CD4-positive, alpha-beta T cell treated with Interleukin-17A for 4 hours (primary cell): ENCODE measurements around the gene RAB12.
"Not testable (repeated sequence)": the region's sequence is repeated elsewhere in the genome, so short reads cannot be mapped to it uniquely, and the experiment has no call there.

Experiments
- DNase-seq: peaks from one replicate; pipeline ENCODE4 v3.0.0-alpha.2; 2020; ENCODE audit warnings: mixed read lengths

The RAB12 gene

GRCh38 chr18:8614875-8615274 lies 5.6 kb downstream of the RAB12 start:
- DNase-seq, result no peak

- no peak for DNase-seq
Observed at GRCh38 chr18:8615397-8616027, 6.3 kb downstream of the RAB12 start.

DNA sequence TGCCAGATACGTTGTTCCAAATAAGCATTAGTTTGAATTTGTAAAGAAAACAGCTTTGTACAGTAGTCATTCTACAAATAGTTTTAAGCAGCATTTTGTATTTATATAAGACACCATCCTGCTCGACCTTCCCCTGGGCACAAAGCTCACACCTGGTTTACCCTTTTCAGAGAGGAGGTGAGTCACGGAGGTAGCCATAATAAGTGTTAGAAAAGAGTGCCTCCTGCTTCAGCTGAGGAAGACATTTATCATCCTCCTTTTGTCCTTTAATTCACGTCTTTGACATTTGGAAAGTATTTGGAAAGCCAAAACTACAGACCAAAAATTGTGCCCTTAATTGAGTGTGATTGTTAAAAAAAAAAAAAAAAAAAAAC lies 6.8 kb downstream of the RAB12 start:
- no peak for DNase-seq

DNA sequence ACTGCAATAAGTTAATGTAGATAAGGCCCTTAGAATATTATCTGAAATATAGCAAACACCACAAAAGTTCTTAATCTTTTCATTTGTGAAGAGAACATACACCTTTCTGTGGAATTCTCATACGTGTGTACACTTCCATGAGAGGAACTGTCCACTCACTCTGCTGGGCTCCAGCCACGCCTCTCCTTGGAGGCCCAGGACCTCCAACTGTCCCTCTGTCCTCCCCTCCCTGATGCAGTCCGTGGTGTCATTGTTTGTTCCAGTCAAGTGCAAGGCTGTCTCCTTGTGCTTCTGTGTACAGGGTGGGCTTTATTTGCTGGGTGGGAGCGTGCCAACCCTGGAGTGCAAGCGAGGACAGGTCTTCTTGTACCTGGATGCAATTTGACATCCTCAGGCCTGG lies 8.7 kb downstream of the RAB12 start:
- no peak for DNase-seq

DNA sequence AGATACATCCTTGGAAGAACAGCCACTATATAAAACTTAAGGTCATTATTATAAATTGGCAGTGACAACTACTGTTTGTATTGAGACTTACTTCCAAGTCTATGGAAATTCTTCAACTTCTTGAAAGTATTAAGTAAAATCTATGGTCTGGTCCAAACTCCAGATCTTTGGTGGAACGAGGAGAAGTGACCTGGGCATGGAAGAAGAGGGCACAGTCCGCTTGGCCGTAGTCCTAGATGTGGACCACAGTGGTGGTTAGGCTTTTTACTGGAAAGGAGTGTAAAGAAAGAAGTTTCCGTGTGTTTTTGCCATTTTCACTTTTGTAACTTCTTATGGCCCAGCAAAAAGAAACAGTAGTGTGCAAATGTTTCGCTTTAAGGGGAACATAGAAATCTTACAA lies 9.8 kb downstream of the RAB12 start:
- DNase-seq, result no peak

- no peak for DNase-seq
Observed at GRCh38 chr18:8619835-8620577, 10.8 kb downstream of the RAB12 start.

- DNase-seq, result no peak
Observed at GRCh38 chr18:8620845-8621244, 11.6 kb downstream of the RAB12 start.

DNA sequence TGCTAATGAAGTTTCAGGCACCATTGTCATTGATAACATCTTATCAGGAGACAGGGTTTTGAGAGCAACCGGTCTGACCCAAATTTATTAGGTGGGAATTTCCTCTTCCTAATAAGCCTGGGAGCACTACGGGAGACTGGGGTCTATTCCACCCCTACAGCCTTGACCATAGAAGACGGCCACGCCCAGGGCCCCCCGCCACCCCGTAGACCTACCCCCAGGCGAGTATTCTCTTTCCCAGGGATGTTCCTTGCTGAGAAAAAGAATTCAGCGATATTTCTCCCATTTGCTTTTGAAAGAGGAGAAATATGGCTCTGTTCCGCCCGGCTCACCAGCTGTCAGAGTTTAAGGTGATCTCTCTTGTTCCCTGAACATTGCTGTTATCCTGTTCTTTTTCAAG lies 13.4 kb downstream of the RAB12 start:
- not testable (repeated sequence) for DNase-seq

DNA sequence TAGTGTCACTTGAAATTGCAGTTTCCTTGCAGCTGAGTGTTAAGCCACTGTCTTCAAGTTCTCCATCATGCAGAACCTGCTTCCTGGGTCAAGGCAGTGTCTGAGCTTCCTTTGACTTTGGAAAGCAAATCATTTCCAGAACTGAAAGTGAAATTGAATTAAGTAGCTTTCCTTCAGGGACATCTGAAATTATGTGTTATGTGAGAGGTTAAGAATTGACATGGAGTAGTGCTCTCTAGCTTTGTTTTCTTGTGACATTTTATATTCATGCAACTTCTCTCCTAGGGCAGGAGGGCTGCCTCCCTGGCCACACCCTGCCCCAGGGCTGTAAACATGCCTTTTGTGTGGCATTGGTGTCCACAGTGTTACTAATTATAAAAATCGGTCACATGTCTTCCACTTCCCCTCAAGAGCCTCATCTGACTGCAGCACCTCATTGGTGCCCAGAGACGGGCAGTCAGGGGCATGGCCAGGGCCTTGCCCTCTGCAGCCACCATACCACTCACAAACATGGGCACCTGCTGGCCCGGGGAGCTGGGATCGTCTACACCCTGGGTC lies 14.4 kb downstream of the RAB12 start:
- no peak for DNase-seq

DNA sequence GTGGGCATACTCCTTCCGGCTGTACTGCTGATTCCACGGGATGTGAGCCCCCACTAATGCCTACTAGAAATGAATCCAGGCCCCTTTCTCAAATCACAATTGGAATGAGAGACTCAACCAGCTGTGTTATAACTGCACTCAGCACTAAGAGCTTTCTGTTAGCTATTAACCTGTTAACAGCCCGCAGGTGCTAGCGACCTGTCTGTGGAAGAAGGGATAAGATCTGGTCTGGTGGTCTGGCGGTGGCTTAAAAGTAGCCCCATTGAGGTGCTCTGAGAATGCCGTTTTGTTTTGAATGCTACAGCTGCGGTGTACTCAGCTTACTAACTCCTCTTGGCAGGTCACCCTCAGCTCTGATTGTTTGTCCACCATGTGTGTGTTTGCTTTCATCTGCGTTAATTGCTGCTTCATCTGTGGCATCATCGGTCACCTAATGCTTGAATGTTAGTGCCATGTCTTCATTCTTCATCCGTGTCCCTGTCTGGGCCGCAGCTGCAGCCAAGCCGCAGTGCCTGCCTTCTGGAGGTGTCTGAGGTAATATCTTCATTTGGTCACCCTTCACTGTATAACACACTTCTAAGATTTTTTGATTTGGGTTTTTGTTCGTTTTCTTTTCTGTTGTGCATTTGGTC lies 16.3 kb downstream of the RAB12 start:
- no peak for DNase-seq

GRCh38 chr18:8626414-8627106 lies 17.3 kb downstream of the RAB12 start:
- no peak for DNase-seq

- DNase-seq, result no peak
Observed at GRCh38 chr18:8627107-8627472, 17.9 kb downstream of the RAB12 start.

GRCh38 chr18:8627540-8627939 lies 18.3 kb downstream of the RAB12 start:
- no peak for DNase-seq

- no peak for DNase-seq
Observed at GRCh38 chr18:8629602-8630001, 20.4 kb downstream of the RAB12 start.

- DNase-seq, result no peak
Observed at GRCh38 chr18:8630546-8630945, 21.3 kb downstream of the RAB12 start.

DNA sequence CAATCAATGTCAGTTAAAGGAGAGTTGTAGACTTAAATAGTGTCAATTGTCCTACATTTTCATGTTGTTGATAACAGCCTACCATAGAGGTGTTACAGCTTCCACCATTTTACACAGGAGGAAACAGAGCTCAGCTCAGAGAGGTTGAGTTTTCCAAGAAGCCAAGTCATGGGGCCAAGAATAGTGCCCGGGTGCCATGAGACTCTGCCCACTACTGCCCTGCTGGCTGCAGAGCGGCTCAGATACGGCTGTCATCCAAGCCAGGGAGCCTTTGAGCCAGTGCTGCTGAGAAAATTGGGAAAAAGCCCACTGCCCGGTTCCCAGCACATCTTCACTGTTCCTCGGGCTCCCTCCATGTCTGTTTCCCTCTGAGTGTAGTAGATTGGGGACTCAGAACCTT lies 22.0 kb downstream of the RAB12 start:
- DNase-seq, result no peak

- no peak for DNase-seq
Observed at GRCh38 chr18:8632386-8632785, 23.1 kb downstream of the RAB12 start.

- DNase-seq, result no peak
Observed at GRCh38 chr18:8634508-8634907, 25.3 kb downstream of the RAB12 start.

DNA sequence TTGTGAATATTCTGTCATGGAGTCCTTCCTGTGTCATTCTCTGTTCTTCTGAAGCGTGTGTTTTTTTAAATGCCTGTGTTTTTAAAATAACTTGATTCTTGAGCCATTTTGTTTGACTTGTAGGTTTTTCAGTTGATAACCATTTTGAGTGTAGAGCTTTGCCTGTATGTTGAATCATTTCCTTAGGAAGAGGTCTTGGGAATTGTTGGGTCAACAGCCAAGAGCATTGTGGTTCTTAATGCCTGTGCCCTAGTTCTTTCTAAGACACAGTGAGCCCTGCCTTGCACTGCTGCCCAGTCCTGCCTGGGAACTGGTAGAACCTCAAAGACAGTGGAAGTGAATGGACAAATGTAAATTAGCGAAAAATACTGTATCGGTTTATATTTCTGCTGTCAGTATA lies 25.9 kb downstream of the RAB12 start:
- DNase-seq, result no peak

GRCh38 chr18:8639762-8640161 lies 30.5 kb downstream of the RAB12 start:
- DNase-seq, result no peak

GRCh38 chr18:8643326-8643878 lies 34.2 kb downstream of the RAB12 start:
- no peak for DNase-seq

DNA sequence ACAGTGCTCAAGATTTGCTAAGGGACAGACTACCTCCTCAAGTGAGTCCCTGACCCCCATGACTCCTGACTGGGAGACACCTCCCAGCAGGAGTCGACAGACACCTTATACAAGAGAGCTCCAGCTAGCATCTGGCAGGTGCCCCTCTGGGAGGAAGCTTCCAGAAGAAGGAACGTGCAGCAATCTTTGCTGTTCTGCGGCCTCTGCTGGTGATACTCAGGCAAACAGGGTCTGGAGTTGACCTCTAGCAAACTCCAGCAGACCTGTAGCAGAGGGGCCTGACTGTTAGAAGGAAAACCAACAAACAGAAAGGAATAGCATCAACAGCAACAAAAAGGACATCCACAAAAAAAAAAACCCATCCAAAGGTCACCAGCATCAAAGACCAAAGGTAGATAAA lies 38.1 kb downstream of the RAB12 start:
- DNase-seq, result not testable (repeated sequence)
